A549 (cell line): ENCODE results near the gene BLOC1S4.

ENCODE experiments used
- BHLHE40 ChIP-seq: IDR thresholded peaks from 2 replicates; pipeline ENCODE4 v1.6.1; 2012; ENCODE audit warnings: low read depth, low read length, inconsistent platforms
- CEBPB ChIP-seq, 2 experiments: fragments of >200 bp in 1 of 2; sonication (Bioruptor Twin) in 1 of 2; formaldehyde crosslinking in 1 of 2; IDR thresholded peaks; 2 replicates each; pipeline ENCODE4 v1.6.1; 2012 to 2016
- ESRRA ChIP-seq: fragments of 150-350 bp; IDR thresholded peaks from 2 replicates; pipeline ENCODE4 v1.6.1; 2014; ENCODE audit warnings: mild to moderate bottlenecking, low read length, borderline replicate concordance
- SMC3 ChIP-seq: fragments of >200 bp; sonication (Bioruptor Twin); formaldehyde crosslinking; IDR thresholded peaks from 3 replicates; pipeline ENCODE4 v1.6.1; 2018; ENCODE audit warnings: inconsistent platforms
- TF ChIP-seq, protein P1 (sequence below): fragments of >200 bp; sonication (Bioruptor Twin); formaldehyde crosslinking; IDR thresholded peaks from 3 replicates; pipeline ENCODE4 v1.5.1; 2016

DNA sequence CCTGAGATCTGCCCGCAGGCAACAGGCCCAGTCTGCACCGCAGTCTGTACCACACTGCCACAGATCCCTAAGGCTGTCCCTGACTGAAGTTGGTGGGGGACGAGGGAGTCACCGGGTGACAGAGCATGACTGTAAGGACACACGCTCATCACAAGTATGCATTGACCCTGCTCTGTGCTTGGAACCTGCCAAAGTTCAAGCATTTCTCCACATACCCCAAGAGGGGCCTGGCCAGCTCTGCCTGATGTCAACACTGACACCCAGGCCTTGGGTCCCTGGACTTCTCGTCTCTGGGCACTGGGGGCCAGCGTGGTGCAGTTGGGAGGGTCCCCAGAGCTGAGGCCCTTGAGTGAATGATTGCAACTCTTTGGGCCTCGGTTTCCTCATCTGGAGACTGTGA lies 7.9 kb downstream of the BLOC1S4 start:
- TF ChIP-seq, protein P1, sequence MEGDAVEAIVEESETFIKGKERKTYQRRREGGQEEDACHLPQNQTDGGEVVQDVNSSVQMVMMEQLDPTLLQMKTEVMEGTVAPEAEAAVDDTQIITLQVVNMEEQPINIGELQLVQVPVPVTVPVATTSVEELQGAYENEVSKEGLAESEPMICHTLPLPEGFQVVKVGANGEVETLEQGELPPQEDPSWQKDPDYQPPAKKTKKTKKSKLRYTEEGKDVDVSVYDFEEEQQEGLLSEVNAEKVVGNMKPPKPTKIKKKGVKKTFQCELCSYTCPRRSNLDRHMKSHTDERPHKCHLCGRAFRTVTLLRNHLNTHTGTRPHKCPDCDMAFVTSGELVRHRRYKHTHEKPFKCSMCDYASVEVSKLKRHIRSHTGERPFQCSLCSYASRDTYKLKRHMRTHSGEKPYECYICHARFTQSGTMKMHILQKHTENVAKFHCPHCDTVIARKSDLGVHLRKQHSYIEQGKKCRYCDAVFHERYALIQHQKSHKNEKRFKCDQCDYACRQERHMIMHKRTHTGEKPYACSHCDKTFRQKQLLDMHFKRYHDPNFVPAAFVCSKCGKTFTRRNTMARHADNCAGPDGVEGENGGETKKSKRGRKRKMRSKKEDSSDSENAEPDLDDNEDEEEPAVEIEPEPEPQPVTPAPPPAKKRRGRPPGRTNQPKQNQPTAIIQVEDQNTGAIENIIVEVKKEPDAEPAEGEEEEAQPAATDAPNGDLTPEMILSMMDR: no peak
- TF ChIP-seq ESRRA (no peak), SMC3 (no peak), CEBPB (IDR thresholded peaks at IDR 0.05) (no peak), BHLHE40 (no peak)
